H9 (cell line): Measurements from ENCODE around the gene USP9X. TPM values are rescaled to one million over a fixed set of nuclear protein-coding genes. Genes with fewer than 3 reads are reported as not detected.

Source experiments
- DNase-seq: peaks from one replicate; pipeline ENCODE4 v3.0.0-alpha.2; 2017
- H2AFZ ChIP-seq: one replicate; pipeline ENCODE4 v1.6.1; 2013; ENCODE audit warnings: mild to moderate bottlenecking, low read length, control low read depth, moderate library complexity
- H2AK5ac ChIP-seq: 2 replicates; pipeline ENCODE4 v1.6.1; 2013; ENCODE audit warnings: low read length, control low read depth, mixed read lengths; ENCODE audit not compliant: insufficient read length
- H2BK120ac ChIP-seq: one replicate; pipeline ENCODE4 v1.6.1; 2013; ENCODE audit warnings: low read depth, mild to moderate bottlenecking, low read length, control low read depth, inconsistent platforms; ENCODE audit not compliant: poor library complexity, severe bottlenecking
- H2BK12ac ChIP-seq: 2 replicates; pipeline ENCODE4 v1.6.1; 2013; ENCODE audit warnings: low read length, control low read depth, mixed read lengths, low read depth; ENCODE audit not compliant: insufficient read length
- H2BK15ac ChIP-seq: 2 replicates; pipeline ENCODE4 v1.6.1; 2013; ENCODE audit warnings: low read depth, low read length, control low read depth
- H2BK20ac ChIP-seq: one replicate; pipeline ENCODE4 v1.6.1; 2013; ENCODE audit warnings: low read depth, mild to moderate bottlenecking, low read length, control low read depth, inconsistent platforms; ENCODE audit not compliant: poor library complexity, severe bottlenecking
- H2BK5ac ChIP-seq: 2 replicates; pipeline ENCODE4 v1.6.1; 2013; ENCODE audit warnings: low read length, control low read depth, mixed read lengths; ENCODE audit not compliant: insufficient read length
- H3K14ac ChIP-seq: 2 replicates; pipeline ENCODE4 v1.6.1; 2013; ENCODE audit warnings: low read length, control low read depth; ENCODE audit not compliant: insufficient read depth
- H3K18ac ChIP-seq: 2 replicates; pipeline ENCODE4 v1.6.1; 2013; ENCODE audit warnings: low read depth, mild to moderate bottlenecking, mixed read lengths, low read length, control low read depth; ENCODE audit not compliant: insufficient read length
- H3K23ac ChIP-seq: 2 replicates; pipeline ENCODE4 v1.6.1; 2013; ENCODE audit warnings: low read length, control low read depth, mixed read lengths, low read depth; ENCODE audit not compliant: insufficient read length
- H3K23me2 ChIP-seq: 2 replicates; pipeline ENCODE4 v1.6.1; 2013; ENCODE audit warnings: low read depth, mild to moderate bottlenecking, mixed read lengths, low read length, control low read depth; ENCODE audit not compliant: insufficient read length, poor library complexity, severe bottlenecking
- H3K27ac ChIP-seq: 2 replicates; pipeline ENCODE4 v1.5.1; 2013; ENCODE audit warnings: low read length, control low read depth, mixed read lengths, low read depth; ENCODE audit not compliant: insufficient read length
- H3K27me3 ChIP-seq: 2 replicates; pipeline ENCODE4 v1.6.1; 2013; ENCODE audit warnings: low read length, control low read depth, inconsistent platforms; ENCODE audit not compliant: insufficient read depth
- H3K4ac ChIP-seq: 2 replicates; pipeline ENCODE4 v1.6.1; 2013; ENCODE audit warnings: low read depth, mild to moderate bottlenecking, control low read depth, inconsistent platforms, low read length, moderate library complexity
- H3K4me1 ChIP-seq: 2 replicates; pipeline ENCODE4 v1.6.1; 2013; ENCODE audit warnings: low read length, control low read depth, inconsistent platforms; ENCODE audit not compliant: insufficient read depth
- H3K4me2 ChIP-seq: 2 replicates; pipeline ENCODE4 v1.6.1; 2013; ENCODE audit warnings: low read length, control low read depth, mixed read lengths; ENCODE audit not compliant: insufficient read length, insufficient read depth
- H3K56ac ChIP-seq: 2 replicates; pipeline ENCODE4 v1.6.1; 2013; ENCODE audit warnings: low read depth, mild to moderate bottlenecking, mixed read lengths, low read length, control low read depth; ENCODE audit not compliant: insufficient read length
- H3K79me1 ChIP-seq: 2 replicates; pipeline ENCODE4 v1.6.1; 2013; ENCODE audit warnings: low read depth, mild to moderate bottlenecking, moderate library complexity, low read length, control low read depth, inconsistent platforms; ENCODE audit not compliant: insufficient read depth, poor library complexity, severe bottlenecking
- H3K79me2 ChIP-seq: 2 replicates; pipeline ENCODE4 v1.6.1; 2013; ENCODE audit warnings: low read length, control low read depth, inconsistent platforms; ENCODE audit not compliant: insufficient read depth
- H3K9ac ChIP-seq: 2 replicates; pipeline ENCODE4 v1.6.1; 2013; ENCODE audit warnings: low read length, control low read depth, mixed read lengths; ENCODE audit not compliant: insufficient read length; ENCODE audit errors: extremely low read depth
- H3K9me3 ChIP-seq: one replicate; pipeline ENCODE4 v1.6.1; 2013; ENCODE audit warnings: low read depth, low read length, inconsistent platforms; ENCODE audit not compliant: control insufficient read depth
- H3T11ph ChIP-seq: one replicate; pipeline ENCODE4 v1.6.1; 2013; ENCODE audit warnings: mild to moderate bottlenecking, low read length, control low read depth, inconsistent platforms
- H4K20me1 ChIP-seq: one replicate; pipeline ENCODE4 v1.6.1; 2013; ENCODE audit not compliant: control insufficient read depth, insufficient read length, insufficient read depth
- H4K5ac ChIP-seq: 2 replicates; pipeline ENCODE4 v1.6.1; 2013; ENCODE audit warnings: low read depth, mild to moderate bottlenecking, mixed read lengths, low read length, control low read depth; ENCODE audit not compliant: insufficient read length
- H4K8ac ChIP-seq: replicated peaks from 2 replicates; pipeline ENCODE4 v1.6.1; 2013; ENCODE audit warnings: low read length, control low read depth, mixed read lengths, low read depth; ENCODE audit not compliant: insufficient read length
- H4K91ac ChIP-seq: 2 replicates; pipeline ENCODE4 v1.6.1; 2013; ENCODE audit warnings: low read depth, mild to moderate bottlenecking, moderate library complexity, mixed read lengths, low read length, control low read depth; ENCODE audit not compliant: insufficient read length
- H3K27ac Mint-ChIP-seq, 3 experiments: 2 replicates in 2 of 3; 3 replicates in 1 of 3; pipeline ENCODE4 v1.8.0; 2020 to 2021; ENCODE audit warnings: mixed read lengths in 3 of 3, mild to moderate bottlenecking in 1 of 3, moderate library complexity in 1 of 3
- H3K27me3 Mint-ChIP-seq: 2 replicates; pipeline ENCODE4 v1.8.0; 2021; ENCODE audit warnings: low read depth, mild to moderate bottlenecking, moderate library complexity, mixed read lengths
- H3K36me3 Mint-ChIP-seq, 3 experiments: 2 replicates in 2 of 3; 3 replicates in 1 of 3; pipeline ENCODE4 v1.8.0; 2020 to 2021; ENCODE audit warnings: low read depth in 3 of 3, mixed read lengths in 3 of 3; ENCODE audit not compliant: insufficient read depth in 1 of 3
- H3K4me1 Mint-ChIP-seq, 2 experiments: 2 replicates each; pipeline ENCODE4 v1.8.0; 2020; ENCODE audit warnings: mixed read lengths in 2 of 2
- H3K4me3 Mint-ChIP-seq, 2 experiments: 2 replicates in 1 of 2; 3 replicates in 1 of 2; pipeline ENCODE4 v1.8.0; 2020 to 2021; ENCODE audit warnings: mild to moderate bottlenecking in 2 of 2, mixed read lengths in 2 of 2, moderate library complexity in 1 of 2
- H3K9me3 Mint-ChIP-seq, 2 experiments: 2 replicates in 1 of 2; 3 replicates in 1 of 2; pipeline ENCODE4 v1.8.0; 2020; ENCODE audit warnings: mild to moderate bottlenecking in 2 of 2, mixed read lengths in 2 of 2, moderate library complexity in 1 of 2
- CTCF ChIP-seq: fragments of 200-600 bp; sonication (generic); conservative IDR thresholded peaks from 3 replicates; pipeline ENCODE4 v1.8.0; 2021; ENCODE audit warnings: antibody characterized with exemption, mild to moderate bottlenecking
- WGBS: extraction: QIAGEN DNeasy Blood & Tissue Kit; methylation state at CpG from one replicate; pipeline ENCODE4 v1.1.7; 2013; ENCODE audit warnings: missing lambda C conversion rate, low lambda C conversion rate, mixed read lengths; ENCODE audit not compliant: insufficient read length; ENCODE audit errors: extremely low coverage; 5-methylcytosine and 5-hydroxymethylcytosine counted together
- total RNA-seq: library from RNA; stranded (reverse); gene quantifications from 2 replicates; pipeline ENCODE4 v1.2.1, GENCODE V29; 2021

USP9X gene
- total RNA-seq, 1 experiment from 2014 or later, result 284 TPM

- Histone ChIP-seq H2BK120ac (no peak overlapping the region), H2AFZ (no peak overlapping the region), H3K18ac (no peak overlapping the region), H2BK5ac (no peak overlapping the region), H3K9me3 (no peaks in the 10 kb centered on the region), H2BK15ac (no peak overlapping the region), H4K91ac (no peak overlapping the region), H3K27me3 (no peaks in the 10 kb centered on the region), H3K23ac (no peak overlapping the region), H3K4me1 (peaks cover 4% of the 10 kb centered on the region; the same call in 1 of the 2 replicates), H3K79me2 (peaks cover 92% of the 10 kb centered on the region), H3K27ac (no peak overlapping the region), H3K79me1 (no peaks in the 10 kb centered on the region), H4K20me1 (peaks cover 2% of the 10 kb centered on the region), H4K8ac (no peak overlapping the region), H3K9ac (no peak overlapping the region), H3K4ac (no peak overlapping the region), H2BK12ac (no peak overlapping the region), H3K56ac (no peak overlapping the region), H3T11ph (no peak overlapping the region), H3K23me2 (peaks cover 4% of the 10 kb centered on the region), H3K4me2 (peak overlapping the region; percentile 58), H3K14ac (no peak overlapping the region; the same call in 1 of the 2 replicates), H4K5ac (no peak overlapping the region), H2BK20ac (no peak overlapping the region), H2AK5ac (no peak overlapping the region)
- Mint-ChIP-seq H3K36me3 (peaks cover 18 to 88% (median 69%) of the 10 kb centered on the region in 3 experiments), H3K4me3 (peak overlapping the region in 1 of 2 experiments; percentile 17; a peak in 1 of 5 replicates), H3K9me3 (peaks cover 48 to 49% of the 10 kb centered on the region in 2 experiments), H3K27me3 (peaks cover 2% of the 10 kb centered on the region; the same call in 1 of the 2 replicates), H3K27ac (peak overlapping the region in 1 of 3 experiments; percentile 95; a peak in 2 of 7 replicates), H3K4me1 (peaks cover 42 to 49% of the 10 kb centered on the region in 2 experiments)
- DNase-seq, result no peak
- no CpG with 5 or more reads among the region's 6 CpGs for WGBS
- TF ChIP-seq CTCF, result no peak
These were observed 7.5 kb downstream of the USP9X start for GRCh38 chrX:41092776-41093175.
